DMS53 treated with DMSO at 0.1 percent for 48 hours (cell line): ENCODE data around the gene PTPN21.
"Not testable (repeated sequence)": the region's sequence is repeated elsewhere in the genome, so short reads cannot be mapped to it uniquely, and the experiment has no call there.

ENCODE experiments used
- DNase-seq: peaks from one replicate; lab custom pipeline; 2025; ENCODE audit not compliant: unreplicated experiment; lab: John Stamatoyannopoulos, UW

PTPN21 gene

GRCh38 chr14:88552876-88553275 is 1.9 kb downstream of the PTPN21 start:
- peak; percentile 44 for DNase-seq

GRCh38 chr14:88551980-88552431 is 2.8 kb downstream of the PTPN21 start:
- DNase-seq: no peak

- peak; percentile 14 for DNase-seq
Measured at GRCh38 chr14:88551094-88551870, 3.5 kb downstream of the PTPN21 start.

- no peak for DNase-seq
Measured at GRCh38 chr14:88550078-88550477, 4.7 kb downstream of the PTPN21 start.

GRCh38 chr14:88547386-88547780 is 7.4 kb downstream of the PTPN21 start:
- no peak for DNase-seq

- DNase-seq: no peak
Measured at GRCh38 chr14:88546621-88547385, 8.0 kb downstream of the PTPN21 start.

GRCh38 chr14:88545256-88545655 is 9.6 kb downstream of the PTPN21 start:
- no peak for DNase-seq

GRCh38 chr14:88542857-88543795 is 11.7 kb downstream of the PTPN21 start:
- no peak for DNase-seq

- no peak for DNase-seq
Measured at GRCh38 chr14:88541324-88541723, 13.5 kb downstream of the PTPN21 start.

- no peak for DNase-seq
Measured at GRCh38 chr14:88535813-88536212, 19.0 kb downstream of the PTPN21 start.

- DNase-seq: no peak
Measured at GRCh38 chr14:88535149-88535548, 19.7 kb downstream of the PTPN21 start.

GRCh38 chr14:88533064-88533602 is 21.7 kb downstream of the PTPN21 start:
- DNase-seq: no peak

GRCh38 chr14:88529889-88530288 is 24.9 kb downstream of the PTPN21 start:
- DNase-seq: not testable (repeated sequence)

GRCh38 chr14:88522393-88522792 is 32.4 kb downstream of the PTPN21 start:
- no peak for DNase-seq

- no peak for DNase-seq
Measured at GRCh38 chr14:88521818-88522217, 33.0 kb downstream of the PTPN21 start.

- DNase-seq: no peak
Measured at GRCh38 chr14:88519907-88520306, 34.9 kb downstream of the PTPN21 start.

GRCh38 chr14:88518592-88519512 is 36.0 kb downstream of the PTPN21 start:
- no peak for DNase-seq

- peak; percentile 68 for DNase-seq
Measured at GRCh38 chr14:88516861-88517357, 37.9 kb downstream of the PTPN21 start.

GRCh38 chr14:88515499-88516221 is 39.1 kb downstream of the PTPN21 start:
- DNase-seq: no peak
